Keratinocyte (primary cell): ENCODE data around the gene NYNRIN.

ENCODE experiments used
- CTCF ChIP-seq, 3 experiments: IDR thresholded peaks in 1 of 3; conservative IDR thresholded peaks in 1 of 3; optimal IDR thresholded peaks in 1 of 3; 2 replicates in 2 of 3; 3 replicates in 1 of 3; pipeline versions ENCODE3 to v1.5.1; 2011; ENCODE audit warnings: low read length in 3 of 3, mild to moderate bottlenecking in 3 of 3, moderate library complexity in 2 of 3, control low read depth in 1 of 3, inconsistent platforms in 1 of 3; ENCODE audit not compliant: insufficient read depth in 2 of 3; ENCODE audit errors: extremely low read depth in 1 of 3
- EZH2 ChIP-seq: IDR thresholded peaks from one replicate; pipeline ENCODE4 v1.6.1; 2012; ENCODE audit warnings: inconsistent platforms, mild to moderate bottlenecking, low read length, moderate library complexity

GRCh38 chr14:24435998-24436354 is 37.2 kb downstream of the NYNRIN start:
- TF ChIP-seq EZH2 (no peak), CTCF (optimal IDR thresholded peaks at IDR 0.05 in 1 of 3, IDR thresholded peaks at IDR 0.05 in 1 of 3, conservative IDR thresholded peaks at IDR 0.05 in 1 of 3; ENCODE audit: extremely low read depth in 1 of 3, insufficient read depth in 2 of 3, low read length in 3 of 3) (no peak)
